ENCODE measurements around the gene MYH11.

MYH11 gene

GRCh38 chr16:15795615-15796014 lies 61.2 kb downstream of the MYH11 start:
- no peak for TF ChIP-seq TAF1 (IDR thresholded peaks at IDR 0.05; ENCODE audit: borderline replicate concordance, insufficient read depth, low read length)
- TF ChIP-seq POLR2AphosphoS5 (IDR thresholded peaks at IDR 0.05; ENCODE audit: low read depth, low read length), result no peak
- TF ChIP-seq REST (IDR thresholded peaks at IDR 0.05; ENCODE audit: insufficient read depth in 1 of 2, low read depth in 2 of 2, low read length in 2 of 2), result no peak
- no peak for TF ChIP-seq SIN3A (IDR thresholded peaks at IDR 0.05; ENCODE audit: borderline replicate concordance, insufficient read depth, low read length)
- no peak for TF ChIP-seq FOXP2 (optimal IDR thresholded peaks at IDR 0.05; ENCODE audit: borderline replicate concordance, extremely low read depth, extremely low read length, insufficient read depth)

GRCh38 chr16:15792563-15792971 lies 64.3 kb downstream of the MYH11 start:
- no peak for TF ChIP-seq SIN3A (IDR thresholded peaks at IDR 0.05; ENCODE audit: borderline replicate concordance, insufficient read depth, low read length)
- no peak for TF ChIP-seq FOXP2 (optimal IDR thresholded peaks at IDR 0.05; ENCODE audit: borderline replicate concordance, extremely low read depth, extremely low read length, insufficient read depth)
- TF ChIP-seq POLR2AphosphoS5 (IDR thresholded peaks at IDR 0.05; ENCODE audit: low read depth, low read length), result no peak
- no peak for TF ChIP-seq REST (IDR thresholded peaks at IDR 0.05; ENCODE audit: insufficient read depth in 1 of 2, low read depth in 2 of 2, low read length in 2 of 2)
- no peak for TF ChIP-seq TAF1 (IDR thresholded peaks at IDR 0.05; ENCODE audit: borderline replicate concordance, insufficient read depth, low read length)

- no peak for TF ChIP-seq FOXP2 (optimal IDR thresholded peaks at IDR 0.05; ENCODE audit: borderline replicate concordance, extremely low read depth, extremely low read length, insufficient read depth)
- TF ChIP-seq TAF1 (IDR thresholded peaks at IDR 0.05; ENCODE audit: borderline replicate concordance, insufficient read depth, low read length), result no peak
- TF ChIP-seq SIN3A (IDR thresholded peaks at IDR 0.05; ENCODE audit: borderline replicate concordance, insufficient read depth, low read length), result no peak
- TF ChIP-seq POLR2AphosphoS5 (IDR thresholded peaks at IDR 0.05; ENCODE audit: low read depth, low read length), result no peak
- no peak for TF ChIP-seq REST (IDR thresholded peaks at IDR 0.05; ENCODE audit: insufficient read depth in 1 of 2, low read depth in 2 of 2, low read length in 2 of 2)
Measured at GRCh38 chr16:15790458-15790857, 66.4 kb downstream of the MYH11 start.

- no peak for TF ChIP-seq POLR2AphosphoS5 (IDR thresholded peaks at IDR 0.05; ENCODE audit: low read depth, low read length)
- no peak for TF ChIP-seq REST (IDR thresholded peaks at IDR 0.05; ENCODE audit: insufficient read depth in 1 of 2, low read depth in 2 of 2, low read length in 2 of 2)
- no peak for TF ChIP-seq TAF1 (IDR thresholded peaks at IDR 0.05; ENCODE audit: borderline replicate concordance, insufficient read depth, low read length)
Measured at GRCh38 chr16:15788846-15789239, 68.0 kb downstream of the MYH11 start.

GRCh38 chr16:15786501-15786900 lies 70.3 kb downstream of the MYH11 start:
- TF ChIP-seq FOXP2 (optimal IDR thresholded peaks at IDR 0.05; ENCODE audit: borderline replicate concordance, extremely low read depth, extremely low read length, insufficient read depth) (no peak), REST (IDR thresholded peaks at IDR 0.05; ENCODE audit: insufficient read depth in 1 of 2, low read depth in 2 of 2, low read length in 2 of 2) (no peak), SIN3A (IDR thresholded peaks at IDR 0.05; ENCODE audit: borderline replicate concordance, insufficient read depth, low read length) (no peak), TAF1 (IDR thresholded peaks at IDR 0.05; ENCODE audit: borderline replicate concordance, insufficient read depth, low read length) (no peak), POLR2AphosphoS5 (IDR thresholded peaks at IDR 0.05; ENCODE audit: low read depth, low read length) (no peak)

Data from PFSK-1 (cell line).